Heart left ventricle (tissue), 13 donors: ENCODE measurements around the gene ST6GALNAC5.

ENCODE experiments used
- POLR2A ChIP-seq, 2 donors: fragments of 450-650 bp; IDR thresholded peaks; one replicate each; pipeline ENCODE4 v1.6.1; 2017; ENCODE audit warnings: antibody characterized with exemption in 2 of 2, mild to moderate bottlenecking in 2 of 2, moderate library complexity in 2 of 2
- TF ChIP-seq, protein P1 (sequence below), 12 donors: fragments of 200-600 bp; sonication (generic) in 4 of 12; IDR thresholded peaks; one replicate each; pipeline versions ENCODE4 v1.5.0 to v1.8.0; 2018 to 2022; ENCODE audit warnings: antibody characterized with exemption in 12 of 12, mild to moderate bottlenecking in 5 of 12
- donor health status: ischemic (EF 13 %, LVEDD 7.1; RV severe dilation, severe dysfunction).
- donor health status: DM: no; HTN: yes; CAD: no.
- donor health status: DM: no; HTN: no; CAD: no.
- donor health status: ischemic (EF 25% LVEDD 6.9; RV normal size, moderate dysfunction).
- donor health status: ischemic (EF 25% LVEDD 5.7; RV mildly dilated, moderate dysfunction).
- donor health status: ischemic (EF 35%, LVEDD 5.7; RV mildly dilated, moderate dysfunction).
- donor health status: nonischemic (EF 11% LVEDD 7.7; RV severe dilation, severe dysfunction).
- donor health status: DM: yes; HTN: yes; CAD: no.
- donor health status: PGD.
- donor health status: ischemic (EF 29% LVEDD 5.4; RV normal size, mild dysfunction).
- donor health status: nonischemic (EF 23%, LVEDD 6.1; RV moderate dilation, normal function).

DNA sequence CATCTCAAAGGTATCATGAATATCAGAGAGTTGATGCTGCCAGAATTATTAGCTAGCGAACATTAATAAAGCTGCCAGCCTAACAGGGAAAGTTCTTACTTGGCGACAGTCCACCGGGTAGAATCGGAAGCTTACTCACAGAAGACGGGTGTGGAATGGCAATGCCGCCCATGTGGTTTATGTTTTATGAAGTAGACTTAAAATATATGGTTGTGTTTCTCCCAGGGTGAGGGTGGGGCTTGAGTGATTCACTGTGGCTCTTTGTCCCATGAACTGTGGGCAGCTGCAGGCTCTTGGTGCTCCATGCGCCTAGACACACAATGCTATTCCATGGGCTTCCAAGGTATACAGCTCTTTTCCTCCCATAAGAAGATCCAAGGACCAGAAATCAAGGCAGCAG lies 189.2 kb downstream of the ST6GALNAC5 start:
- TF ChIP-seq POLR2A (IDR thresholded peaks at IDR 0.05) = no peak
- TF ChIP-seq, protein P1, sequence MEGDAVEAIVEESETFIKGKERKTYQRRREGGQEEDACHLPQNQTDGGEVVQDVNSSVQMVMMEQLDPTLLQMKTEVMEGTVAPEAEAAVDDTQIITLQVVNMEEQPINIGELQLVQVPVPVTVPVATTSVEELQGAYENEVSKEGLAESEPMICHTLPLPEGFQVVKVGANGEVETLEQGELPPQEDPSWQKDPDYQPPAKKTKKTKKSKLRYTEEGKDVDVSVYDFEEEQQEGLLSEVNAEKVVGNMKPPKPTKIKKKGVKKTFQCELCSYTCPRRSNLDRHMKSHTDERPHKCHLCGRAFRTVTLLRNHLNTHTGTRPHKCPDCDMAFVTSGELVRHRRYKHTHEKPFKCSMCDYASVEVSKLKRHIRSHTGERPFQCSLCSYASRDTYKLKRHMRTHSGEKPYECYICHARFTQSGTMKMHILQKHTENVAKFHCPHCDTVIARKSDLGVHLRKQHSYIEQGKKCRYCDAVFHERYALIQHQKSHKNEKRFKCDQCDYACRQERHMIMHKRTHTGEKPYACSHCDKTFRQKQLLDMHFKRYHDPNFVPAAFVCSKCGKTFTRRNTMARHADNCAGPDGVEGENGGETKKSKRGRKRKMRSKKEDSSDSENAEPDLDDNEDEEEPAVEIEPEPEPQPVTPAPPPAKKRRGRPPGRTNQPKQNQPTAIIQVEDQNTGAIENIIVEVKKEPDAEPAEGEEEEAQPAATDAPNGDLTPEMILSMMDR (IDR thresholded peaks at IDR 0.05) = no peak
